Mesenteric fat pad (tissue), 1 donor: ENCODE data around the gene CUX1. TPM values are rescaled to one million over a fixed set of nuclear protein-coding genes. Genes with fewer than 3 reads are reported as not detected.
"Not testable (repeated sequence)": the region's sequence is repeated elsewhere in the genome, so short reads cannot be mapped to it uniquely, and the experiment has no call there.

Experiments
- DNase-seq: peaks from one replicate; pipeline ENCODE4 v3.0.0-alpha.2; 2020; ENCODE audit warnings: low spot score
- total RNA-seq: library from RNA; stranded (reverse); fragmentation: NEBNext Ultra II Directional; extraction: Animal tissue kit (Norgen Biotek cat#: 25700); gene quantifications from one replicate; pipeline ENCODE4 v1.2.1, GENCODE V29; 2021
- donor health status: DM: yes; HTN: yes; CAD: no.

CUX1 gene
- total RNA-seq, 1 donor from 2014 or later: 115 TPM

DNA sequence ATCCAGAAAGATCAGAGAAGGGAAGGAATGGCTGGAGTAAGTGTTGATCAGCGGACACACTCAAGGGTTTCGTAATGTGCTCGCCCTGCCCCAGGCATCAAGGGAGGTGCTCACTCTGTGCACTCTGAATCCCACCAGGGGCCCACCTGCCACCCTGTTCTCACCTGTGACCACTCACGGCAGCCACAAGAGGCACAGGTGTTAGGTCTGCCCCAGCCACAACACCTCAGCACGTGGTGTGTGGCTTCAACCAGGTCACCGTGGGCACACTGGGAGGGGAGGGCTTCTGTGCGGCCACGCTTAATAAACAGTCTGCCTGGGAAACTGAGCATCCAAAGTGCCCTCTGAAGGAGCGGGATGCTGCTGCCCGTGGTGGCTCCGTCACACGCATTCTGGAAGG is 49.8 kb downstream of the CUX1 start:
- DNase-seq: no peak

- DNase-seq: not testable (repeated sequence)
Measured at GRCh38 chr7:101867681-101868080, 50.3 kb downstream of the CUX1 start.

DNA sequence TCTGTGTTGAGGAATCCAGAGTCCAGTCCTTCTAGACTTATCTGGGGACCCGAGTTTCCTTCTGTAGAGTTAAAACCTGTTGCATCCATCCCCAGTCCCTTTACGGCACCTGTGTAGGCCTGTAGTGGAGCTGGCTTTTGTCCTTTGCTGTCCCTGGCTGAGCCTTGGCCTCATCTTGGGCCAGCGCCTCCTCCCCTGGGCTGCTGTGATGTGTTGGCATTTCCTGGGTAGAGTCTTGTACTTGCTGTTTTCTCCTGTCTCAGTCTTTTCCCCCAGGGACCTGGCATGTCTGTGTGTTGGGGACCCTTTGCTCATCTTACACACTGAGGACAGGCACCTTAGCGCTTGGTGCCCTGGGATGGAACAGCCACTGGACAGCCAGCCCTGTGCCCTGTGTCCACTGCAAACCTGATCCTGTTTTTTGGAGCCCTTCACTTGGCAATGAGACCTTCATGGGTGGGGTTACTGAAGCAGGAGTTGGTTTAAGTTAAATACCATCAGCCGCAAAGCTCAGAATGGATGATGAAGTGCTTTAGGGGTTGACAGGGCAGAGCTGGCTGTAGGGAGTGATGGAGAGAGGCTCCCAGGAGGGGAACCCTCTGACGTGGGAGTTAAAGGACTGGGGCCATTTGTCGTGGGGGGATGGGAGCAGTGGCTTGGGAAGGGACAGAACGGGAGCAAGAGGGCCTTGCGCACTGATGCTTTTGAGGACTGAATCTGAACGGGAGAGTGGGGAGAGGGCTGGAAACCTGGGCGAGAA is 50.9 kb downstream of the CUX1 start:
- DNase-seq: no peak

- no peak for DNase-seq
Measured at GRCh38 chr7:101869026-101869900, 51.8 kb downstream of the CUX1 start.

DNA sequence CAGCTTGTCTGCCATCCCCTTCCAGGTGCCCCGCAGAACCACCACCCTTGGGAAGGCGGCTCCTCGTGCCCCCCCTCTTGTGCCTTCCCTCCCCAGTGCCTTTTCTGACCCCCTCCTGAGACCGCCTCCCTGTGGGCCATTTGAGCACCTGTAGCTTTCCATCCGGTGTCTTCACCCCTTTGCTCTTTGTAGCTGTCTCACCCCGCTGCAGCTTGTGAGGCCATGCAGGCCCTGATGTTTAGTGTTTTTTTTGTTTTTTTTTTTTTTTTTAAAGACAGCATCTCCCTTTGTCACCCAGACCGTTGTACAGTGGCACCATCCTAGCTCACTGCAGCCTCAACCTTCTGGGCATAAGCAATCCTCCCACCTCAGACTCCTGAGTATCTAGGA is 52.5 kb downstream of the CUX1 start:
- no peak for DNase-seq

- no peak for DNase-seq
Measured at GRCh38 chr7:101870361-101871062, 53.1 kb downstream of the CUX1 start.

DNA sequence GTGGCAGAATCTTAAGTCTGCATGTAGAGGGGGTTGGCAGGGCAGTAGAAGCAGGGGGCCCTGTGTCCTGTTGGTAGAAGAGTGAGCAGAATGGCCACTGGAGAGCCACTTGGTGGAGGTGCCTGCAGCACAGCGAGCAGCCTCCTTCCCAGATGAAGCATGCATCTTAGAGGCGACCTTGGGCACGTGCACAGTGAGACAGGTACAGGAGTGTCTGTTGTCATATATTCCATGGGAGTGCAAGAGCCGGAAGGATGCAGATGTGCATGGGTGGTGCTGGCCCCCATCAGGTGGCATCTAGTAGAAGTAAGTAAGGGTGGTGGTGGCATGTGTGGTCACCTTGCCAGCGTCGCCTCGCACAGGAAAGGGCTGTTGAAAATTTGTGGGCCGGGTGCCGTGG is 53.9 kb downstream of the CUX1 start:
- no peak for DNase-seq

- DNase-seq: no peak
Measured at GRCh38 chr7:101874028-101874427, 56.6 kb downstream of the CUX1 start.

DNA sequence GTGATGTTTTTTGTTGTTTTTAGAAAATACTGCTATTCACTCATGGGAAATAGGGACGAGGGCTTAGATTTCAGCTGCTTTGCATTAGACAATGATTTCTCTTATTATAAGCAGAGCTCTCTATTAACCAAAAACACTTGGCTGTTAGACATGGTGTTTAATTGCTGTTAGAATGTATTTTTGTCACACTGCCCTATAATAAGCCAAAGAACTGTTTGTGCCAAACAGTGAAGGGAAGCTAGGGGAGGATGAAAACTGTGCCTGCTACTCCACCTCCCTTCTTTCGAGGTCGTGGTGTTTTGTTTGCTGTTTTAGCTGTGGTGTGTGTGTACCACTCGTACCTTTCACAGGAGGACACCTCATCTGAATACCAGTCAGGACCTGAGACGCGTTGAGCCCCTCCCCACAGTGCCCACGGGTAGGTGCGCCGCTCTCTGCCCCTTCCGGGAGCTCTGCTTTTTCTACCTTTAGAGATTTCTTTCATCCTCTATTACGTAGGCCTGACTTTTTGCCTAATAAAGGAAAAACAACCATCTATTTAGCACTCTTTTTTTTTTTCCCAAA is 57.9 kb downstream of the CUX1 start:
- DNase-seq: no peak

DNA sequence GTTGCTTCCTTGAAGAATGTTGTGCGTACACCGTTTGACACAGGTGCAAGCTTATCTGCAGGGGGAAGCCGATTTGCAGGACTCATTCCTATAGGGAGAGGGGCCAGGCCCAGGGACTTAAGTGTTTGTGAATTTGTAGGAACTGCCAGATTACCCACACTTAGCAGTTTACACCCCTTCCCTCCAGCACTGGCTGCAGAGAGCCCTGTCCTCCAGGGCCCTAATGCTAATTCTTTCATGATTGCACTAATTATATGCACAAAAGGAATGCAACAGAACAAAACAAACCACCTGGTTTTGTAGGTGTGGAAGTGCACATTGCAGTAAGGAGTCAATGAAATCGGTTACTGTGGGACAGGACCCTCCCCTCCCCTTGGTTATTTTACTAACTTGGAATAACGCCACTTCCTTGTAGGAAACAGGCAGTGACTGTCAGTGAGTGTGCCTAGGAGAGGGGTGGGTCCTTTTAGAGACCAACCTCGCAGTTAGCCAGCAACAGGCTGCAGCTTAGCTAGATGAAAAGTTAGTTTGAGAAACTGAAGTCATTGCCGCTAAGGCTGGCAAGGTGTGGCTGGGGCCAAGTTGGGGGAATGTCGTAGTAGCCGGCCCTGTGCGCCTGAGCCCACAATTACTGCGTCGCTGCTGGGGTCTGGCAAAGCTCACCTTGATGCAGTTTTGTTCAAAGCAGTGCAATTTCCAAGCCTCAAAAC is 60.6 kb downstream of the CUX1 start:
- no peak for DNase-seq

GRCh38 chr7:101878938-101879337 is 61.5 kb downstream of the CUX1 start:
- no peak for DNase-seq

DNA sequence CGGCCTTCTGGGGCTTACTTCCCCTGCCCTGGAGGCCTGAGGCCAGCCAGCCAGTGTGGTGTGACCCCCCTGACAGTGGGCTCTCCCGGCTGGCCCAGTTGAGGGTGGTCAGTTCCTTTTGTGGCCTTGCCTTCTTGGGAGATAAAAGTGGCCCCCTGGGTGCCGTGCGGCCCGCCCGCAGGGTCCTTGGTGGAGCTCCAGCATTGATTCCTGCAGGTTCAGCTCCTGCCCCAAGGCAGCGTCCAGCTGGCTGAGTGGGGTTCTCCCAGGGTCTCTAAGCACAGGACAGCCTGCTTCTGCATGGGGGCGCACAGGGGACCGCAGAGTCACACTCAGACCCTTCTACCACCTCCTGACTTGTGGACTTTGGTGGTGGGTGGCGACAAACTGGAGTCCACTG is 62.1 kb downstream of the CUX1 start:
- no peak for DNase-seq

- DNase-seq: no peak
Measured at GRCh38 chr7:101880282-101881054, 63.0 kb downstream of the CUX1 start.

DNA sequence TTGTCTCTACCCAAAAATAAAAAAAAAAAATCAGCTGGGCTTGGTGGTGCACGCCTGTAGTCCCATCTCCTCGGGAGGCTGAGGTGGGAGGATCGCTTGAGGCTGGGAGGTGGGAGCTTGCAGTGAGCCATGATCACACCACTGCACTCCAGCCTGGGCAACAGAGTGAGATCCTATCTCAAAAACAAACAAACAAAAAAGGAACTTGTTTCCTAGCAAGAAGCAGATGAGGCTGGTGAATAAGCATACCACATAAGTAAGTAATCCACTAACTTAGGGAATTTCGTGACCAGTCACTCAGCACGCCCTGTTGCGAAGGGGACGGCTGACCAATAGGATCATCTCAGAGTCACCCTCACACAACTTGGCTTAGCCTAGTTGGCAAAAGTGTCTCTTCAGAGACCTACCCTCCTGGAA is 64.6 kb downstream of the CUX1 start:
- DNase-seq: no peak

- DNase-seq: no peak
Measured at GRCh38 chr7:101882595-101883564, 65.5 kb downstream of the CUX1 start.

- DNase-seq: no peak
Measured at GRCh38 chr7:101884671-101885596, 67.5 kb downstream of the CUX1 start.

DNA sequence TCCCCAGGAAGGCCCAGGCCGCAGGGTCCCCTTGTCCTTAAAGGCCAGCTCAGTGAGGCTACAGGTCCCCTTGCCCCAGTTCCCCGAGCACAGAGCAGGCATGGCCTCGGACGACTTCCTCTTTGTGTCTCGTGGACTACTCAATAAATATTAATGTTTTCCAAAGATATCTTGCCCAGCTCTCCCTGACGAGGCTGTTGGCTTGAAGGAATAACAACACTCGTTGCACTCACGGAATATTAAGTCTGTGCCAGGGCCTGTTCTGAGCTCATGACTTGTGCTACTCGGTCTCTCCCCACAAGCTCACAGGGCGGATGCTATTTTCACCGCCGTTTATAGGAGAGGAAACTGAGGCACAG is 68.2 kb downstream of the CUX1 start:
- no peak for DNase-seq

DNA sequence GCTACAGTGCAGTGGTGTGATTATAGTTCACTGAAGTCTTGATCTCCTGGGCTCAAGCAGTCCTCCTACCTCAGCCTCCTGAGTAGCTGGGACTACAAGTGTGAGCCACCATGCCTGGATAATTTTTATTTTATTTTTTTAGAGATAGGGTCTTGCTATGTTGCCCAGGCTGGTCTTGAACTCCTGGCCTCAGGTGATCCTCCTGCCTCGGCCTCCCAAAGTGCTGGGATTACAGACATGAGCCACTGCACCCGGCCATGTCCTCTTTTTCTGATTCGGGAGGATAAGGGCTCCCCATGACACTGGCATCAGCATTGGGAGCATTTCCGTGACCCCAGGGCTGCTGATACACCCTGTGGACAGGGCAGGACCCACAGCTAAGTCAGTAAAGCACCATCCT is 69.9 kb downstream of the CUX1 start:
- DNase-seq: not testable (repeated sequence)
